Esophagus squamous epithelium (tissue), 4 donors: ENCODE data around the gene NAE1.

Experiments used
- POLR2A ChIP-seq, 4 donors: fragments of 450-650 bp; IDR thresholded peaks; one replicate each; pipeline ENCODE4 v1.6.1; 2017; ENCODE audit warnings: antibody characterized with exemption in 4 of 4, mild to moderate bottlenecking in 4 of 4, moderate library complexity in 3 of 4
- TF ChIP-seq, protein P1 (sequence below), 6 experiments: fragments of 450-650 bp in 4 of 6; fragments of 200-600 bp in 2 of 6; sonication (generic) in 2 of 6; IDR thresholded peaks; one replicate each; pipeline ENCODE4 v1.5.1; 2016 to 2019; ENCODE audit warnings: antibody characterized with exemption in 6 of 6, mild to moderate bottlenecking in 4 of 6, moderate library complexity in 4 of 6

DNA sequence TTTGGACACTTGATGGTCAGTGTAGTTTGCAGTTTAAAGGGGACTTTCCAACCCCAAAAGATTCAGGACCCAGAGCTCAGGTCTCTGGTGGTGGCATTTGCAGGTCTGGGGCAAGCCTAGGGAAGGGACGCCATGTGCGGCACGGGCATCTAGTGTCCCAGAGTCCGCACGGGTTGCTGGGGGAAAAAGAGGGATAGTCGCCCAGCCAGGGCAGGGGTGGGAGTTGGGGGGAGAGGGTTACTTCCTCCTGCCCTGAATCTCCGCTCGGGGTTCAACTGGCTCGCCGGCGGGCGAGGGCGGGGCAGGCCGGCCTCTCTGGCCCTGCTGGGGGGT is 13.2 kb upstream of the NAE1 start:
- TF ChIP-seq, protein P1, sequence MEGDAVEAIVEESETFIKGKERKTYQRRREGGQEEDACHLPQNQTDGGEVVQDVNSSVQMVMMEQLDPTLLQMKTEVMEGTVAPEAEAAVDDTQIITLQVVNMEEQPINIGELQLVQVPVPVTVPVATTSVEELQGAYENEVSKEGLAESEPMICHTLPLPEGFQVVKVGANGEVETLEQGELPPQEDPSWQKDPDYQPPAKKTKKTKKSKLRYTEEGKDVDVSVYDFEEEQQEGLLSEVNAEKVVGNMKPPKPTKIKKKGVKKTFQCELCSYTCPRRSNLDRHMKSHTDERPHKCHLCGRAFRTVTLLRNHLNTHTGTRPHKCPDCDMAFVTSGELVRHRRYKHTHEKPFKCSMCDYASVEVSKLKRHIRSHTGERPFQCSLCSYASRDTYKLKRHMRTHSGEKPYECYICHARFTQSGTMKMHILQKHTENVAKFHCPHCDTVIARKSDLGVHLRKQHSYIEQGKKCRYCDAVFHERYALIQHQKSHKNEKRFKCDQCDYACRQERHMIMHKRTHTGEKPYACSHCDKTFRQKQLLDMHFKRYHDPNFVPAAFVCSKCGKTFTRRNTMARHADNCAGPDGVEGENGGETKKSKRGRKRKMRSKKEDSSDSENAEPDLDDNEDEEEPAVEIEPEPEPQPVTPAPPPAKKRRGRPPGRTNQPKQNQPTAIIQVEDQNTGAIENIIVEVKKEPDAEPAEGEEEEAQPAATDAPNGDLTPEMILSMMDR (IDR thresholded peaks at IDR 0.05) = no peak
- no peak for TF ChIP-seq POLR2A (IDR thresholded peaks at IDR 0.05)
